GM23248 (cell line): ENCODE results near the gene SLC12A3.

Experiments used
- EZH2 ChIP-seq: fragments of 200-600 bp; sonication (generic); IDR thresholded peaks from 2 replicates; pipeline ENCODE4 v1.6.1; 2018; ENCODE audit warnings: antibody characterized with exemption, mild to moderate bottlenecking; ENCODE audit not compliant: insufficient read depth, poor library complexity, severe bottlenecking
- EZH2phosphoT487 ChIP-seq: fragments of 200-600 bp; sonication (generic); IDR thresholded peaks from 2 replicates; pipeline ENCODE4 v1.6.1; 2018; ENCODE audit warnings: antibody characterized with exemption, moderate library complexity, mild to moderate bottlenecking, low read depth; ENCODE audit not compliant: insufficient read depth

- TF ChIP-seq EZH2phosphoT487 (no peak), EZH2 (no peak)
Observed at GRCh38 chr16:56919099-56919800, 54.2 kb downstream of the SLC12A3 start.
